GM12878 (cell line): ENCODE results near the gene EPN1. TPM values are rescaled to one million over a fixed set of nuclear protein-coding genes. Genes with fewer than 3 reads are reported as not detected.

Source experiments
- ATAC-seq: fragments of 200-7000 bp; cut with Tn5 transposase; 3 replicates; pipeline ENCODE4 v1.9.1; 2020; ENCODE audit warnings: mild to moderate bottlenecking, moderate library complexity
- BruUV-seq: library from RNA; stranded (reverse); fragments of 400-500 nt; replicated peaks from 2 replicates; lab custom pipeline; 2021; lab: Mats Ljungman, UMichigan
- CTCF ChIA-PET: fragments of 300-600 bp; sonication (Branson Sonifier 250); formaldehyde crosslinking; extraction: SDS; loops from one replicate; lab custom pipeline; 2021; ENCODE audit warnings: inconsistent platforms; lab: Yijun Ruan, JAX
- POLR2A ChIA-PET: fragments of 350-600 bp; formaldehyde crosslinking; extraction: SDS; loops from one replicate; lab custom pipeline; 2021; ENCODE audit warnings: inconsistent platforms; lab: Charles Lee
- RAD21 ChIA-PET: fragments of 300-600 bp; sonication (Branson Sonifier 250); formaldehyde crosslinking; loops from one replicate; lab custom pipeline; 2023; ENCODE audit warnings: antibody characterized with exemption; ENCODE audit not compliant: unreplicated experiment; lab: Charles Lee
- SMC1A ChIA-PET: fragments of 300-600 bp; sonication (Branson Sonifier 250); formaldehyde crosslinking; loops from one replicate; lab custom pipeline; 2023; ENCODE audit not compliant: unreplicated experiment, uncharacterized antibody; lab: Charles Lee
- DNase-seq: peaks from one replicate; pipeline ENCODE4 v3.0.0-alpha.2; 2011; ENCODE audit warnings: low read depth, low spot score
- FAIRE-seq: peaks from 3 replicates; lab custom pipeline; 2011; peaks lifted over from hg19 to GRCh38; lab: Jason Lieb, UNC
- H2AFZ ChIP-seq: 2 replicates; pipeline ENCODE4 v1.6.0; 2011; ENCODE audit warnings: low read depth, low read length, control low read depth; ENCODE audit not compliant: control insufficient read depth
- H3K27ac ChIP-seq: 2 replicates; pipeline ENCODE4 v1.5.1; 2011; ENCODE audit warnings: control low read depth; ENCODE audit not compliant: control insufficient read depth, insufficient read depth
- H3K27me3 ChIP-seq, 2 experiments: replicated peaks in 1 of 2; 2 replicates each; pipeline versions ENCODE4 v1.6.0 to v1.6.1; 2011; ENCODE audit warnings: low read length in 1 of 2; ENCODE audit not compliant: control insufficient read depth in 2 of 2, insufficient read depth in 2 of 2
- H3K36me3 ChIP-seq, 2 experiments: 2 replicates each; pipeline ENCODE4 v1.5.1; 2011; ENCODE audit warnings: low read length in 1 of 2; ENCODE audit not compliant: control insufficient read depth in 2 of 2, insufficient read depth in 2 of 2
- H3K4me1 ChIP-seq: 2 replicates; pipeline ENCODE4 v1.6.1; 2011; ENCODE audit warnings: mild to moderate bottlenecking, low read length, moderate library complexity, mixed read lengths; ENCODE audit not compliant: control insufficient read depth, insufficient read depth
- H3K4me2 ChIP-seq: 2 replicates; pipeline ENCODE4 v1.6.0; 2011; ENCODE audit warnings: control low read depth; ENCODE audit not compliant: control insufficient read depth, insufficient read depth
- H3K4me3 ChIP-seq: fragments of 200-600 bp; sonication (generic); 2 replicates; pipeline ENCODE4 v1.5.1; 2016
- H3K79me2 ChIP-seq: 2 replicates; pipeline ENCODE4 v1.6.0; 2011; ENCODE audit warnings: low read length; ENCODE audit not compliant: control insufficient read depth, insufficient read depth
- H3K9ac ChIP-seq: 2 replicates; pipeline ENCODE4 v1.8.0; 2011; ENCODE audit warnings: low read length, control low read depth, mixed read lengths; ENCODE audit not compliant: control insufficient read depth, insufficient read depth
- H3K9me3 ChIP-seq: replicated peaks from 3 replicates; pipeline ENCODE4 v1.5.1; 2011; ENCODE audit warnings: mild to moderate bottlenecking, low read length; ENCODE audit not compliant: control insufficient read depth, insufficient read depth
- H4K20me1 ChIP-seq: 2 replicates; pipeline ENCODE4 v1.6.0; 2011; ENCODE audit not compliant: control insufficient read depth, insufficient read depth
- CBX5 ChIP-seq: sonication (generic); IDR thresholded peaks from 2 replicates; pipeline ENCODE4 v1.6.1; 2016; ENCODE audit warnings: low read depth, moderate library complexity, mild to moderate bottlenecking, inconsistent platforms
- CHD1 ChIP-seq: IDR thresholded peaks from 2 replicates; pipeline ENCODE4 v1.6.1; 2012; ENCODE audit warnings: low read depth, low read length, improper control_type of control experiment
- CREM ChIP-seq: IDR thresholded peaks from 2 replicates; pipeline ENCODE4 v1.6.1; 2014; ENCODE audit warnings: antibody characterized with exemption, low read depth
- EGR1 ChIP-seq, 2 experiments: IDR thresholded peaks; 1 replicate in 1 of 2; 2 replicates in 1 of 2; pipeline ENCODE4 v1.6.1; 2011 to 2012; ENCODE audit warnings: low read depth in 2 of 2, low read length in 2 of 2, borderline replicate concordance in 1 of 2, mild to moderate bottlenecking in 1 of 2, moderate library complexity in 1 of 2
- IKZF2 ChIP-seq, 2 experiments: fragments of 450-650 bp; IDR thresholded peaks; 2 replicates each; pipeline ENCODE4 v1.6.1; 2017; ENCODE audit warnings: mild to moderate bottlenecking in 2 of 2, moderate library complexity in 2 of 2
- MTA3 ChIP-seq: IDR thresholded peaks from 2 replicates; pipeline ENCODE4 v1.6.1; 2012; ENCODE audit warnings: low read length, inconsistent platforms, borderline replicate concordance
- NFYB ChIP-seq: IDR thresholded peaks from 2 replicates; pipeline ENCODE4 v1.6.1; 2011; ENCODE audit warnings: low read depth, mild to moderate bottlenecking, low read length, improper control_type of control experiment, moderate library complexity; ENCODE audit not compliant: insufficient read depth
- NR2F1 ChIP-seq: fragments of 450-650 bp; conservative IDR thresholded peaks from 2 replicates; pipeline ENCODE4 v1.6.1; 2017; ENCODE audit warnings: mild to moderate bottlenecking
- POLR2AphosphoS2 ChIP-seq: IDR thresholded peaks from 2 replicates; pipeline ENCODE4 v1.6.1; 2011; ENCODE audit warnings: low read depth, mild to moderate bottlenecking, low read length, improper control_type of control experiment, moderate library complexity
- RAD21 ChIP-seq: IDR thresholded peaks from 2 replicates; pipeline ENCODE4 v1.6.1; 2011; ENCODE audit warnings: mild to moderate bottlenecking, low read depth, low read length, moderate library complexity; ENCODE audit not compliant: insufficient read depth
- RUNX3 ChIP-seq: IDR thresholded peaks from 2 replicates; pipeline ENCODE4 v1.6.1; 2012; ENCODE audit warnings: low read length, inconsistent platforms
- SMC3 ChIP-seq: IDR thresholded peaks from 2 replicates; pipeline ENCODE4 v1.6.1; 2011; ENCODE audit warnings: low read length, improper control_type of control experiment, borderline replicate concordance
- ZBED1 ChIP-seq: IDR thresholded peaks from 2 replicates; pipeline ENCODE4 v1.6.1; 2016; ENCODE audit warnings: borderline replicate concordance
- WGBS: methylation state at CpG from one replicate; pipeline ENCODE4 v1.1.6; 2016; ENCODE audit warnings: low lambda C conversion rate; ENCODE audit not compliant: insufficient replicate concordance, insufficient coverage; ENCODE audit errors: missing lambda C conversion rate; 5-methylcytosine and 5-hydroxymethylcytosine counted together
- in situ Hi-C: fragments of 300-500 bp; cut with MboI; formaldehyde crosslinking; loops from 9 replicates; pipeline ENCODE4 v1.14.3; 2018; ENCODE audit warnings: mixed read lengths
- intact Hi-C: fragments of 100-400 bp; cut with micrococcal nuclease; formaldehyde crosslinking; loops from one replicate; pipeline ENCODE4 v1.14.2; 2022; ENCODE audit not compliant: unreplicated experiment
- polyA plus RNA-seq, 11 experiments: library from polyadenylated mRNA; depleted of rRNA in 4 of 11; unstranded in 6 of 11; stranded (reverse) in 5 of 11; fragments of >200 nt; fragmentation: Nextera tagmentation in 4 of 11; fragmentation: Illumina TruSeq in 1 of 11; extraction: Ambion mirVana in 4 of 11; extraction: Trizol in 1 of 11; gene quantifications; 1 replicate in 1 of 11; 2 replicates in 10 of 11; pipeline versions ENCODE4 v1.2.1 to v1.2.3, GENCODE V29; 2011 to 2016; ENCODE audit warnings: inconsistent platforms in 2 of 11, missing spikeins in 2 of 11, low read depth in 1 of 11
- total RNA-seq, 4 experiments: library from RNA; depleted of rRNA in 3 of 4; stranded (reverse); fragments of >200 nt in 3 of 4; fragmentation: Illumina TruSeq in 1 of 4; extraction: Trizol in 1 of 4; gene quantifications; 2 replicates each; pipeline versions ENCODE4 v1.2.1 to v1.2.3, GENCODE V29; 2013 to 2021
- TF ChIP-seq, protein P1 (sequence below): IDR thresholded peaks from 2 replicates; pipeline ENCODE4 v1.6.1; 2012; ENCODE audit warnings: low read length, inconsistent platforms
- TF ChIP-seq, protein P2 (sequence below): IDR thresholded peaks from 2 replicates; pipeline ENCODE4 v1.6.1; 2011; ENCODE audit warnings: low read depth, low read length, improper control_type of control experiment, borderline replicate concordance
- TF ChIP-seq, protein P3 (sequence below): fragments of 450-650 bp; IDR thresholded peaks from 2 replicates; pipeline ENCODE4 v1.6.1; 2014; ENCODE audit warnings: mild to moderate bottlenecking
- TF ChIP-seq, protein P4 (sequence below): fragments of 450-650 bp; IDR thresholded peaks from 2 replicates; pipeline ENCODE4 v1.6.1; 2017; ENCODE audit warnings: mild to moderate bottlenecking, moderate library complexity

EPN1 gene
- total and polyA plus RNA-seq, 10 of the 15 experiments (the other 5 are each of a cell fraction or from before 2014, with no cell fraction given): 0.11 to 88.5 (median 10.6) TPM

DNA sequence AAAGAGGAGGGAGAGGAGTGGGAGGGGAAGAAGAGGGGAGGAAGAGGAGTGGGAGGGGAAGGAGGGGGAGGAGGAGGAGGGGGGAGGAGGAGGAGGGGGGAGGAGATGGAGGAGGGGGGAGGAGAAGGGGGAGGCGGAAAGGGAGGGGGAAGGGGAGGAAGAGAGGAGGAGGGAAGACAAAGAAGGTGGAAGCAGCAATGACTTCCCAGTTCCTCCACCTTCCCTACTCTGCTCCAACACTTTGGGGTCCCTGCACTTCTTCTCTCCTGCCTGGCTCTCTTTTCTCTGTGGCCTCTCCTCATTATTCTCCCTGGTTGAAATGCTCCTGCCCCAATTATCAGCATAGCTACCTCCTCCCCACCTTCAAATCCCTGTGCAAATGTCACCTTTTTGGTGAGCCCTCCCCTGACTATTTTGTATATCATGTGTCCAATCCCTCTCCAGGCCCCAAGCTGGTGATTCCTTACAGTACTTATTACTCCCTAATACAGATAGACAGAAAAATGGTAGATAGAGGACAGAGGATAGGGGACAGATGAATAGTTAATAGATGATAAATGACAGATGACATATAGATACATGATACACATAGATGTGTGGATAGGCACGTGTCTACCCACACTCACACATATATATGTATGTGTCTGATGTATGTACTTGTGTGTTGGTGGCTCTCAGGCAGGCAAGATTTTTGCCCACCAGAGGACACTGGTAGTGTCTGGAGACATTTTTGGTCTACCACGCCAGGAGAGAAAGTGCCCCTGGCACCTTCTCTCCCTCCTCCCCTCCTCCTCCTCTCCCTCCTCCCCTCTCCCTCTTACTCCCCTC lies 38.0 kb downstream of the EPN1 start:
- H3K9me3 ChIP-seq: no peaks in the 10 kb centered on the region; the same call in 2 of the 3 replicates
- no peaks in the 10 kb centered on the region for H4K20me1 ChIP-seq
- intact Hi-C loops (no loop called here), in situ Hi-C loops (no loop called here)
- BruUV-seq: no TSS peak
- no peaks in the 10 kb centered on the region for H3K79me2 ChIP-seq
- POLR2A ChIA-PET: no interaction called here
- FAIRE-seq: no peak
- TF ChIP-seq CBX5 (no peak), NR2F1 (no peak), MTA3 (no peak), CHD1 (no peak), RUNX3 (no peak), RAD21 (no peak), EGR1 (IDR thresholded peaks at IDR 0.05; ENCODE audit: borderline replicate concordance in 1 of 2, low read depth in 2 of 2, low read length in 2 of 2) (no peak), IKZF2 (IDR thresholded peaks at IDR 0.05) (no peak), NFYB (no peak), POLR2AphosphoS2 (no peak), ZBED1 (no peak), CREM (no peak), SMC3 (no peak)
- TF ChIP-seq, protein P1, sequence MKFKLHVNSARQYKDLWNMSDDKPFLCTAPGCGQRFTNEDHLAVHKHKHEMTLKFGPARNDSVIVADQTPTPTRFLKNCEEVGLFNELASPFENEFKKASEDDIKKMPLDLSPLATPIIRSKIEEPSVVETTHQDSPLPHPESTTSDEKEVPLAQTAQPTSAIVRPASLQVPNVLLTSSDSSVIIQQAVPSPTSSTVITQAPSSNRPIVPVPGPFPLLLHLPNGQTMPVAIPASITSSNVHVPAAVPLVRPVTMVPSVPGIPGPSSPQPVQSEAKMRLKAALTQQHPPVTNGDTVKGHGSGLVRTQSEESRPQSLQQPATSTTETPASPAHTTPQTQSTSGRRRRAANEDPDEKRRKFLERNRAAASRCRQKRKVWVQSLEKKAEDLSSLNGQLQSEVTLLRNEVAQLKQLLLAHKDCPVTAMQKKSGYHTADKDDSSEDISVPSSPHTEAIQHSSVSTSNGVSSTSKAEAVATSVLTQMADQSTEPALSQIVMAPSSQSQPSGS: no peak
- TF ChIP-seq, protein P2, sequence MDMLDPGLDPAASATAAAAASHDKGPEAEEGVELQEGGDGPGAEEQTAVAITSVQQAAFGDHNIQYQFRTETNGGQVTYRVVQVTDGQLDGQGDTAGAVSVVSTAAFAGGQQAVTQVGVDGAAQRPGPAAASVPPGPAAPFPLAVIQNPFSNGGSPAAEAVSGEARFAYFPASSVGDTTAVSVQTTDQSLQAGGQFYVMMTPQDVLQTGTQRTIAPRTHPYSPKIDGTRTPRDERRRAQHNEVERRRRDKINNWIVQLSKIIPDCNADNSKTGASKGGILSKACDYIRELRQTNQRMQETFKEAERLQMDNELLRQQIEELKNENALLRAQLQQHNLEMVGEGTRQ: no peak
- TF ChIP-seq, protein P3, sequence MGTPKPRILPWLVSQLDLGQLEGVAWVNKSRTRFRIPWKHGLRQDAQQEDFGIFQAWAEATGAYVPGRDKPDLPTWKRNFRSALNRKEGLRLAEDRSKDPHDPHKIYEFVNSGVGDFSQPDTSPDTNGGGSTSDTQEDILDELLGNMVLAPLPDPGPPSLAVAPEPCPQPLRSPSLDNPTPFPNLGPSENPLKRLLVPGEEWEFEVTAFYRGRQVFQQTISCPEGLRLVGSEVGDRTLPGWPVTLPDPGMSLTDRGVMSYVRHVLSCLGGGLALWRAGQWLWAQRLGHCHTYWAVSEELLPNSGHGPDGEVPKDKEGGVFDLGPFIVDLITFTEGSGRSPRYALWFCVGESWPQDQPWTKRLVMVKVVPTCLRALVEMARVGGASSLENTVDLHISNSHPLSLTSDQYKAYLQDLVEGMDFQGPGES: no peak
- TF ChIP-seq, protein P4, sequence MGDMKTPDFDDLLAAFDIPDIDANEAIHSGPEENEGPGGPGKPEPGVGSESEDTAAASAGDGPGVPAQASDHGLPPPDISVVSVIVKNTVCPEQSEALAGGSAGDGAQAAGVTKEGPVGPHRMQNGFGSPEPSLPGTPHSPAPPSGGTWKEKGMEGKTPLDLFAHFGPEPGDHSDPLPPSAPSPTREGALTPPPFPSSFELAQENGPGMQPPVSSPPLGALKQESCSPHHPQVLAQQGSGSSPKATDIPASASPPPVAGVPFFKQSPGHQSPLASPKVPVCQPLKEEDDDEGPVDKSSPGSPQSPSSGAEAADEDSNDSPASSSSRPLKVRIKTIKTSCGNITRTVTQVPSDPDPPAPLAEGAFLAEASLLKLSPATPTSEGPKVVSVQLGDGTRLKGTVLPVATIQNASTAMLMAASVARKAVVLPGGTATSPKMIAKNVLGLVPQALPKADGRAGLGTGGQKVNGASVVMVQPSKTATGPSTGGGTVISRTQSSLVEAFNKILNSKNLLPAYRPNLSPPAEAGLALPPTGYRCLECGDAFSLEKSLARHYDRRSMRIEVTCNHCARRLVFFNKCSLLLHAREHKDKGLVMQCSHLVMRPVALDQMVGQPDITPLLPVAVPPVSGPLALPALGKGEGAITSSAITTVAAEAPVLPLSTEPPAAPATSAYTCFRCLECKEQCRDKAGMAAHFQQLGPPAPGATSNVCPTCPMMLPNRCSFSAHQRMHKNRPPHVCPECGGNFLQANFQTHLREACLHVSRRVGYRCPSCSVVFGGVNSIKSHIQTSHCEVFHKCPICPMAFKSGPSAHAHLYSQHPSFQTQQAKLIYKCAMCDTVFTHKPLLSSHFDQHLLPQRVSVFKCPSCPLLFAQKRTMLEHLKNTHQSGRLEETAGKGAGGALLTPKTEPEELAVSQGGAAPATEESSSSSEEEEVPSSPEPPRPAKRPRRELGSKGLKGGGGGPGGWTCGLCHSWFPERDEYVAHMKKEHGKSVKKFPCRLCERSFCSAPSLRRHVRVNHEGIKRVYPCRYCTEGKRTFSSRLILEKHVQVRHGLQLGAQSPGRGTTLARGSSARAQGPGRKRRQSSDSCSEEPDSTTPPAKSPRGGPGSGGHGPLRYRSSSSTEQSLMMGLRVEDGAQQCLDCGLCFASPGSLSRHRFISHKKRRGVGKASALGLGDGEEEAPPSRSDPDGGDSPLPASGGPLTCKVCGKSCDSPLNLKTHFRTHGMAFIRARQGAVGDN: no peak
- no peak overlapping the region for H2AFZ ChIP-seq
- no peaks in the 10 kb centered on the region for H3K36me3 ChIP-seq
- no peaks in the 10 kb centered on the region for H3K4me1 ChIP-seq
- DNase-seq: no peak
- 52% methylated on average over 2 of the region's 3 CpGs for WGBS
- no peak overlapping the region for H3K27ac ChIP-seq
- ATAC-seq: no peak
- no peak overlapping the region for H3K4me2 ChIP-seq
- no peak overlapping the region for H3K9ac ChIP-seq
- no peak overlapping the region for H3K4me3 ChIP-seq
- SMC1A ChIA-PET: no interaction called here
- RAD21 ChIA-PET: no interaction called here
- CTCF ChIA-PET: no interaction called here
- no peaks in the 10 kb centered on the region for H3K27me3 ChIP-seq
